Measurements from ENCODE around the gene IGFL4. TPM values are rescaled to one million over a fixed set of nuclear protein-coding genes. Genes with fewer than 3 reads are reported as not detected.
A peak's percentile ranks its signal among the peaks of the same experiment; 100 is the strongest.

Gene IGFL4
- total RNA-seq, 3 donors from 2014 or later = not detected

GRCh38 chr19:45999653-46000121, 41.1 kb downstream of the IGFL4 start:
- Histone ChIP-seq H3K4me3 (peak overlapping the region in 2 of 3 donors; percentile 33 to 38), H3K36me3 (no peaks in the 10 kb centered on the region), H3K4me1 (peaks cover 0 to 13% of the 10 kb centered on the region in 2 donors), H3K27ac (no peak overlapping the region), H3K9me3 (no peaks in the 10 kb centered on the region), H3K27me3 (peaks cover 0 to 4% of the 10 kb centered on the region in 2 donors)
- TF ChIP-seq POLR2AphosphoS5 (IDR thresholded peaks at IDR 0.05) (no peak), CTCF (IDR thresholded peaks at IDR 0.05) (no peak), POLR2A (IDR thresholded peaks at IDR 0.05) (no peak)
- intact Hi-C loops (cut with DNase I; ENCODE audit: low total_unique reads) = no loop called here
- DNase-seq (ENCODE audit: low spot score in 2 of 2) = no peak

- DNase-seq (ENCODE audit: low spot score in 2 of 2) = no peak
- Histone ChIP-seq H3K9me3 (no peaks in the 10 kb centered on the region), H3K4me1 (peaks cover 0 to 13% of the 10 kb centered on the region in 2 donors), H3K4me3 (no peak overlapping the region), H3K27ac (no peak overlapping the region), H3K36me3 (no peaks in the 10 kb centered on the region), H3K27me3 (peaks cover 0 to 4% of the 10 kb centered on the region in 2 donors)
- intact Hi-C loops (cut with DNase I; ENCODE audit: low total_unique reads) = no loop called here
- TF ChIP-seq CTCF (IDR thresholded peaks at IDR 0.05) (no peak), POLR2A (IDR thresholded peaks at IDR 0.05) (no peak)
These were observed 42.0 kb downstream of the IGFL4 start for GRCh38 chr19:45998834-45999233.

- Histone ChIP-seq H3K4me1 (peaks cover 0 to 13% of the 10 kb centered on the region in 2 donors), H3K4me3 (no peak overlapping the region), H3K27me3 (peaks cover 0 to 4% of the 10 kb centered on the region in 2 donors), H3K9me3 (no peaks in the 10 kb centered on the region), H3K27ac (no peak overlapping the region), H3K36me3 (no peaks in the 10 kb centered on the region)
- DNase-seq (ENCODE audit: low spot score in 2 of 2) = no peak
- TF ChIP-seq POLR2A (IDR thresholded peaks at IDR 0.05) (no peak), CTCF (IDR thresholded peaks at IDR 0.05) (no peak)
- intact Hi-C loops (cut with DNase I; ENCODE audit: low total_unique reads) = no loop called here
These were observed 43.9 kb downstream of the IGFL4 start for GRCh38 chr19:45996933-45997332.

GRCh38 chr19:45995715-45996385, 45.0 kb downstream of the IGFL4 start:
- intact Hi-C loops (cut with DNase I; ENCODE audit: low total_unique reads) = no loop called here
- peak overlapping the region; percentile 75 to 86 for H3K27ac ChIP-seq

More at GRCh38 chr19:45995715-45996385, 45.0 kb downstream of the IGFL4 start:
- Histone ChIP-seq H3K36me3 (no peaks in the 10 kb centered on the region), H3K4me1 (peaks cover 0 to 13% of the 10 kb centered on the region in 2 donors), H3K9me3 (no peaks in the 10 kb centered on the region), H3K27me3 (peaks cover 0 to 4% of the 10 kb centered on the region in 2 donors), H3K4me3 (peak overlapping the region; percentile 70 to 75 (median 73))
- no peak for DNase-seq (ENCODE audit: low spot score in 2 of 2)
- TF ChIP-seq CTCF (IDR thresholded peaks at IDR 0.05) (no peak), POLR2AphosphoS5 (IDR thresholded peaks at IDR 0.05) (no peak), POLR2A (IDR thresholded peaks at IDR 0.05) (no peak)

All from breast epithelium (tissue), 4 donors.